SIG-M5 treated with dmso at 0.1 percent for 504 hours (cell line): ENCODE results near the gene PRKAB1.

Experiments used
- DNase-seq: peaks from one replicate; lab custom pipeline; 2025; ENCODE audit not compliant: unreplicated experiment; lab: John Stamatoyannopoulos, UW

PRKAB1 gene

DNA sequence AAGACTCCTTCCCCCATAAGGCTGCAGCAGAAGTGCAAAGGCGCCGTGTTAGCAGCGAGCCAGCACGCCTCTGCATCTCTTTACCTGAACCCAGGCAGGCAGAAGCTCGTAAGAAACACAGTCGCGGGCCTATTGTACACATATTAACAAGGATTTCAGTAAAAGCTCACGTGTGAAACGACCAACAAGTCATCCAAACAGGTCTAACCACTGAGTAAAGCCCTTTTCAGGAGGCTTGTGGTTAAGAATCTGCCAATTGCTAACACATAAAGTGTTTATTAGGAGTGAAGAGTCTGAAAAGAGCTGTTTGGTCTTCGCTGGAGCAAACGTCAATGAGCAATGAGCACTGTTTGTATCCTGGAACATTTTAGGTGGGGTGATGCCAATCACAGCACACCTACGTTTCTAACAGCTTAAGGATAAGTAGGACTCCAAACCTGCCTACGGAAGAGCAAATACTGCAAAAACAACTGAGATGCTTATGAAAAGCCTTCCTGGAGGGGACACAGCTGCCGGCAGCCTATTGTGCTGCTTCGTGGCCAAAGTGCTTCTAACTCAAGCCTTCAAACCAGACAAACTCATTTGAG lies 43.1 kb downstream of the PRKAB1 start:
- no peak for DNase-seq

DNA sequence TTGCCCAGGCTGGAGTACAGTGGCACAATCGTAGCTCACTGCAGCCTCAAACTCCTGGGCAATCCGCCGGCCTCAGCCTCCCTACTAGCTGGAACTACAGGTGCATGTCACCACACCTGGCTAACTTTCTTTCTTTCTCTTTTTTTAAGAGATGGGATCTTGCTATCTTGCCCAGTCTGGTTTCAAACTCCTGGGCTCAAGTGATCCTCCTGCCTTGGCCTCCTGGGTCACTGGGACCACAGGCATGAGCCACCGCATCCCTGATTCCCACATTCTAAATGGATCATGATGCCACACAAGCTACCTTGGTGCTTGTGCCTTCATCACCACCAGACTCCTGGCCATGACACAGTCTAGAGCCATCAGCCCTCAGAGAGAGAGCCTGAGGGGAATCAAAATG lies 43.8 kb downstream of the PRKAB1 start:
- no peak for DNase-seq

DNA sequence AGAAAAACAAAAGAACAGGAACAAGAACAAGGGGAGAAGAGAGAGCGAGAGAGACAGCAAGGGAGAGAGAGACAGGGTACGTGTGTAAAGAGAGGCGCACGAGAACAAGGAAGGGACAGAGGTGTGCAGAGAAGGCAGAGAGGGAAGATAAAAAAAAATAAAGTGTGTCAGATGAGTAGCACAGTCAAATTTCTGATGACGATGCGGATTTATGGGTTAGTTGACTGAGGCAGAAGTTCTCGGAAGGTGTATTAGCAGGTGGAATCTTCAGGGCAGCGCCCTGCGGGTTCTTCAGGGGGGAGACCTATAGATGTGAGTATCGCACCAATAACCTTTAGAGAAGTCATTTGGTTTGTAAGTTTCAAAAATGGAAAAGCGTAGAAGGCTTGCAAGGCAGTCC lies 44.8 kb downstream of the PRKAB1 start:
- no peak for DNase-seq

DNA sequence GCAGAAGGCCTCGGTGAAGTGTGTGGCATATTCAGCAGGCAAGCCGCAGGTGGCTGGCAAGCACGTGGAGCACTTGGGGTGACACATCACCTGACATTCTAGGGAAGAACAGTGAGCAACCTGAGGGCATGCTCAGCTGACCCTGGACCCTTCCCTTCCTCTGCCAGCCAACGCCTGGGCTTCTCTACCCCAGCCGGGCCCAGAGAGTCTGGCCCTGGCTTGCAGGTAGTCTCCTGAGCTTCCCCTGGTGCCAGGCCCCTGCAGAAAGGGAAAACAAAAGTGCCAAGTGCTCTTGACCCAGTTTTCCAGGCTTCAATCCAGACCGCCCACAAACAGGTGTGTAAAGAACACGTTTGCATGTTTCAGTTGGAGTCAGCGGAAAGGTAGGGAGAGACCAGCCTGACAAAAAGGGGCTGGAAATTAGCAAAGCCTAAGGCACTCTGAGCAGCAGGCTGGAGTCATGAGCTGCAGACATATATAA lies 45.7 kb downstream of the PRKAB1 start:
- DNase-seq, result no peak

DNA sequence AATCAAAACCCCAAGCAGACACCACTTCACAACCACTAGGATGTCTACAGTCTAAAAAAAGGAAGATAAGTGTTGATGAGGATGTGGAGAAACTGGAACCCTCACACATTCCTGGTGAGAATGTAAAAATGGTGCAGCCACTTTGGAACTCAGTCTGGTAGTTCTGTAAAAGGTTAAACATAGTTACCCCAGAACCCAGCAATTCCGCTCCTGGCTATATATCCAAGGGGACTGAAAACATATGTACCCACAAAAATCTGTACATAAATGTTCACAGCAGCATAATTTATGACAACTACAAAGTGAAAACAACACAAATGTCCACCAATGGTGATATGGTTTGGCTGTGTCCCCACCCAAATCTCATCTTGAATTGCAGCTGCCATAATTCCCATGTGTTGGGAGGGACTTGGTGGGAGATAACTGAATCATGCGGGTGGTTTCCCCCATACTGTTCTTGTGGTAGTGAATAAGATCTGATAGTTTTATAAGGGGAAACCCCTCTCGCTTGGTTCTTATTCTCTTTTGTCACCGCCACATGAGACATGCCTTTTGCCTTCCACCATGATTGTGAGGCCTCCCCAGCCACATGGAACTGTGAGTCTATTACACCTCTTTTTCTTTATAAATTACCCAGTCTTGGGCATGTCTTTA lies 46.8 kb downstream of the PRKAB1 start:
- no peak for DNase-seq

DNA sequence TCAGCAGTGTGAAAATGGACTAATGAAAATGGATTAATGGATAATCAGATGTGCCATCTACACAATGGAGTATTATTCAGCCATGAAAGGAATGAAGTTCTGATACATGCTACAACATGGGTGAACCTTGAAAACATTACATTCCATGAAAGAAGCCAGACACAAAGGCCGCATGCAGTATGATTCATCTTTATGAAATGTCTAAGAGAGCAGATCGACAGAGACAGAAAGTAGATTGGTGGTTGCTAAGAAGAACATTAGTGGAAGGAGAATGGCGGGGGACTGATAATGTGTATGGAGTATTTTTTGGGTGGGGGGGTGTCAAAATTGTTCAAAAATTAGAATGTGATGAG lies 47.3 kb downstream of the PRKAB1 start:
- DNase-seq, result no peak

DNA sequence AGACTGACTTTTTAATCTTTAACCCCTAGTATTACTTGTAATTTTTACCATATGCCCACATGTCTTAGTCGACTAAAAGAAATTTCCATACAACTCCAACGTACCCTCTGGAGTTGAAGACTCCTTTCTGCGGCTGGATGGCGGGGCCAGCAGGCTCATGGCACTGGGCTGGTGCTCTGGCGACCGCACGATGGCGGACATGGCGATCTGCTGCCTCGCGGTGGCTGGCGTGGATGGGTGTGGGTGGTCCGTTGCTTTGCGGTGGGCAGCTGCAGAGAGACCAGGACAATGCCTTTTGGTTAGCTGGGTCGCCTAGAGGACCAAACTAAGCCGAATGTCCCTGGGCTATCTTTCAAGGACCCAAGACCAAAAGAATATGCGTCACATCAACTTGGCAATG lies 50.2 kb downstream of the PRKAB1 start:
- no peak for DNase-seq

DNA sequence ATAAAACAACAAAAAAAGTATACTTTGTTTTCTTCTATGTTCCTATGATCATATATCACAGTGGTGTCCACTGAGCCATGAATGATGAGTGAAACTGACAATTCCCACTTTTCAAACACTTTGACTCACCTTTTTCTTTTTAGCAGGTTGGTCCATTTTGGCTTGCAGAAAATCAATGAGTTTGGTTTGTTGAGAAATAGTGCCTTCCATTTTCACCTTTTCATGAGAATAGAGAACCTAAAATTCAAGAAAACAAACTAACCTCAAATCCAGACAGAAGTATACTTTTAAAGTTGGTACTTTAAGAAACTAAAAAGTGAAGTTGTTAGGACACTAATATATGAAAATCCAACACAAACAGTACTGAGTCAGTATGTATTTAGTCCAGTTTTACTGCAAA lies 52.4 kb downstream of the PRKAB1 start:
- DNase-seq, result no peak

DNA sequence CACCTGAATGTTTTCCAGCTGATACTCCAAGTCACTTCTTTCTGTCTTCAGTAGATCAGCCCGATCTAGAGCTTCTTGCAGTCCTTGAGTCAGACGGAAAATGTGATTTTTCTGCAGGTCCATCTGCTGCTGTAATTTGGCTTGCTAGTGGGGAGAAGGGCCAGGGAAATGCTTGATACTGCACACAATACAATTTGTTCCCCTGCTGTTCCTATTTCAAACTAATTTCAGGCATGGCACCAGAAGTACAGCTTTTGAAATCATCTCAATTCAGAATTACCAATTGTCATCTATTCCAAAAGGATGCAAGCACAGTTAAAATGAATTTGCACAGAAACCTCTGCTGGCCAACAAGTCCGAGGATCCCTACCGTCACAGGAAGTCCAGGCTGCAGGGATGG lies 53.4 kb downstream of the PRKAB1 start:
- no peak for DNase-seq

DNA sequence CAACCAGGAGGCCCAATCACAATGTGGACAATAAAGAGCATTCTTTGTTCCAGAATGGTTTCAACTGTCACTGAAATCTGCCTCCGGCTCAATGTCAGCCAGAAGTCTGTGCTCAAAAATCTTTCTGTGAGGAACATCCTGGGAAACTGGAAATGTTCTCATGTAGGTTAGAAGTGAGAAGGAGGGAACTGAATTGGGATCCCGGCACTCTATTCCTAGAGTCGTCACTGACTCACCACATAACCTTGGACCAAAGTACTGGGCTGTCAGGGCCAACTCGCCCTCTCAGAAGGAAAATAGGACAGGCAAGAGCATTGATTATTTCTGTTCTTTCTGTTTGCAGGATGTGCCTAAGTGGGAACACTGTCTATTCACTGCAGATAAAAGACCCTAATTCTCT lies 57.6 kb downstream of the PRKAB1 start:
- DNase-seq, result no peak

DNA sequence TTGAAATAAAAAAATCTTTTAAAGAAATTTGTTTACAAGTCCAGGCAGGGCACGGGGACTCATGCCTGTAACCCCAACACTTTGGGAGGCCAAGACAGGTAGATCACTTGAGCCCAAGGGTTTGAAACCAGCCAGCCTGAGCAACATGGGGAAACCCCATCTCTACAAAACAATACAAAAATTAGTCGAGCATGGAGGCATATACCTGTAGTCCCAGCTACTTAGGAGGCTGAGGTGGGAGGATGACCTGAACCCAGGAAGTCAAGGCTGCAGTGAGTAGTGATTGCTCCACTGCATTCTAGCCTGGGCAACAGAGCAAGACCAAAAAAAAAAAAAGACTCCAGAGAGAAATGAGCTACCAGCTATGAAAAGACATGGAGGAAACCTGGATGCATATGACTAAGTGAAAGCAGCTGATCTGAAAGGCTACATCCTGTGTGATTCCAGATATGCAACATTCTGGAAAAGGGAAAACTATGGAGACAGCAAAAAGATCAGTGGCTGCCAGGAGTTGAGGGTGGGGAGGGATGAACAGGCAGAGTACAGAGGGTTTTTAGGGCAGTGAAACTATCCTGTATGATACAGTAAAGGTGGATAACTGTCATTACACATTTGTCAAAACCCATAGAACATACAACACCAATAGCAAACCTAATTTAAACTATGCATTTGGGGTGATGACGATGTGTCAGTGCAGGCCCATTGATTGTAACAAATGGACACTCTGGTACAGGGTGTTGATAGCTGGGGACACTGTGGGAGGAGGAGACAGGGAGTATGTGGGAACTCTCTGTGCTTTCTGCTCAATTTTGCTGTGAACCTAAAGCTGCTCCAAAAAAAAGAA lies 59.9 kb downstream of the PRKAB1 start:
- DNase-seq, result no peak

DNA sequence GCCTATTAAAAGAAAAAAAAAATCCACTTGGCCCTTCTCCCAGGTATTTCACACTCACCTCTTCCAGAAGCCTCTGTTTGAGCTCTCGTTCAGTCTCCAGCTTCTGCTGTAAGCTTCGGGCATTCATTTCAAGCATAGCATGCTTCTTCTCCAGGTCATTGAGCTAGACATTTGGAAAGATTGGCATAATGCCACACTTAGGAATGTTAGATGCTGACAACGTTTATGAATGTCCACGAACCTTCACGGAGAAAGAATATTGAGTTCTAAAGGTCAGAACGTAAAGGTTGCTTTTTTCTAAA lies 60.5 kb downstream of the PRKAB1 start:
- DNase-seq, result no peak

DNA sequence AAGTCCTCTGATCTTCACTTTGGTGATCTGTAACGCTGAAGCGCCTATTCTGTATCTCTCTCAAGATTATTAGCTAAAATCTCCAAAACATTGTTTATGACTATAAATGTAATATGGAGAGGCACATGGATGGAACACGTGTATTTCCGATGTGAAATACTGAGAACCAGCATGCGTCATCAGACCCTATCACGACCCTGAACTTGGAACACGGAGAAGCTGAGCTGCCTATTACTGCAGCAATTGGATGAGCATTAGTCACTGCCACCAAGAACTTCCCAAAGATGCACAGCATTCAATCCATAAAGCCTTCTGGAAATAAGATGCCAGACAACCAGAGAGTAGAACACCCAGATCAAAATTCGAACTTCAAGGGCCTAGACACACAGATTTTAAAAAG lies 61.9 kb downstream of the PRKAB1 start:
- no peak for DNase-seq

DNA sequence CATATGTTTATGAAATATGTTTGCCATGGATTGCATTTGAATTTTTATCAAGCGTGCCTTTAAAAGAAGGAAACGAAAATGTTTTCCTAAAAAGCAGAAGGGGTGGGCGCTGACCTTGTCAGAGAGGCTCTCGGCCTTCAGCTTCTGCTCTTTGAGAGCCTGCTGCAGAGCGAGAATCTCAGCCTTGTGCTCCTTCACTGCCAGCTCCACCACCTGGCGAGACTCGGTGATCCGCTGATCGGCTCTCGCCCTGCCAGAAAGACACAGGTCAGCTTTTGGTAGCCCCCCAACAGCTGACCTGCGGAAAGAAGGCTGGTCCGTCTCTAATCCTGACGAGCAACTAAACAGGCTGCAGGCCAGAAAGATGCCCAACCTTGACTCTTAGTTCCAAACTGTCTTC lies 62.4 kb downstream of the PRKAB1 start:
- no peak for DNase-seq
